ENCODE results near the gene SLC1A7.

The SLC1A7 gene

DNA sequence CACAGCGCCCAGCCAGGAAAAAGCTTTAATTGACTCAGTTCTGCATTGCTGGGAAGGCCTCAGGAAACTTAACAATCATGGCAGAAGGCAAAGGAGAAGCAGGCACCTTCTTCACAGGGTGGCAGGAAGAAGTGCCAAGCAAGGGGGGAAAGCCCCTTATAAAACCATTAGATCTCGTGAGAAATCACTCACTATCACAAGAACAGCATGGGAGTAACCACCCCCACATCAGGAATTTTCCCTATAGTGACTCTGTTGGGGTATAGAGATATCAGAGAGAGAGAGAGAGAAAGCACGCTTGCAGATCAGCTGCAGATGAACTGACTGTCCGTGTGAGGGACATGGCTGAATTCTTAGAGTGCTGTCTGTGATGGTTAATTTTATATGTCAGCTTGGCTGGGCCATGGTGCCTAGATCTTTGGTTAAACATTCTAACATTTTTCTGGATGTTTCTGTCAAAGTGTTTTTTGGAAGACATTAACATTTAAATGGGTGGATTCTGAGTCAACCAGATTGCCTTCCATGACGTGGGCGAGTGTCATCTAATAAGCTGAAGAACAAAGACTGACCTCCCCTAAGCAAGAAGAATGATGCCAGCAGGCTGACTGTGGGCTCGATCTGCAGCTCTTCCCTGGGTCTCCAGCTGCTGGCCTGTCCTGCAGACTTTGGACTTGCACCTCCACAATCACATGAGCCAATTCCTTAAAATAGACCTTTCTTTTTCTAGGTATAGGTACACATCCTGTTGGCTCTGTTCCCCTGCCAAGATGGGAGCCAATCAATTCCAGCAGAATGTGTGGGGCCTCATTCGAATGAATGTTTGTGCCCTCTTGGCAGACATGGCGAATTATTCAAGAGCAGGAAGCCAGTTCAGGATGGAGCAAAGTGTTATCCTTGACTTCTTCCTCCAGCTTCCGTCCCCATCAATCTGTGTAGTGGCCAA, 32.8 kb upstream of the SLC1A7 start:
- CTCF ChIA-PET = no interaction called here
- TF ChIP-seq CTBP1 (IDR thresholded peaks at IDR 0.05; ENCODE audit: borderline replicate concordance) = no peak
- TF ChIP-seq L3MBTL2 (conservative IDR thresholded peaks at IDR 0.05) = no peak
- TF ChIP-seq NFRKB (IDR thresholded peaks at IDR 0.05) = no peak
- TF ChIP-seq FOXA1 (IDR thresholded peaks at IDR 0.05) = no peak
- no peak for TF ChIP-seq ARNT (IDR thresholded peaks at IDR 0.05)
- TF ChIP-seq, protein P1, sequence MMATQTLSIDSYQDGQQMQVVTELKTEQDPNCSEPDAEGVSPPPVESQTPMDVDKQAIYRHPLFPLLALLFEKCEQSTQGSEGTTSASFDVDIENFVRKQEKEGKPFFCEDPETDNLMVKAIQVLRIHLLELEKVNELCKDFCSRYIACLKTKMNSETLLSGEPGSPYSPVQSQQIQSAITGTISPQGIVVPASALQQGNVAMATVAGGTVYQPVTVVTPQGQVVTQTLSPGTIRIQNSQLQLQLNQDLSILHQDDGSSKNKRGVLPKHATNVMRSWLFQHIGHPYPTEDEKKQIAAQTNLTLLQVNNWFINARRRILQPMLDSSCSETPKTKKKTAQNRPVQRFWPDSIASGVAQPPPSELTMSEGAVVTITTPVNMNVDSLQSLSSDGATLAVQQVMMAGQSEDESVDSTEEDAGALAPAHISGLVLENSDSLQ (IDR thresholded peaks at IDR 0.05) = no peak
- no peak for TF ChIP-seq TARDBP (IDR thresholded peaks at IDR 0.05)
- TF ChIP-seq ZNF384 (IDR thresholded peaks at IDR 0.05) = no peak
- TF ChIP-seq LEF1 (IDR thresholded peaks at IDR 0.05; ENCODE audit: borderline replicate concordance) = no peak
- no peak for TF ChIP-seq SP1 (IDR thresholded peaks at IDR 0.05)
- no peak for TF ChIP-seq FOXK2 (IDR thresholded peaks at IDR 0.05)
- TF ChIP-seq BHLHE40 (IDR thresholded peaks at IDR 0.05; ENCODE audit: borderline replicate concordance) = no peak
- TF ChIP-seq HDGF (IDR thresholded peaks at IDR 0.05; ENCODE audit: borderline replicate concordance) = no peak
- TF ChIP-seq FOXM1 (IDR thresholded peaks at IDR 0.05; ENCODE audit: borderline replicate concordance) = no peak
- DNase-seq (ENCODE audit: extremely low spot score) = no peak
- POLR2A ChIA-PET = no interaction called here

GRCh38 chr1:53172426-53173128, 30.1 kb upstream of the SLC1A7 start:
- no peak for DNase-seq (ENCODE audit: extremely low spot score)
- ChIA-PET CTCF (interaction anchor here (1.0 to 1.5 kb wide), 2 partner anchors 9 to 10 kb away, joined by 8 to 10 read pairs; no protein-coding TSS in a partner anchor), POLR2A (no interaction called here)
- TF ChIP-seq BHLHE40 (IDR thresholded peaks at IDR 0.05; ENCODE audit: borderline replicate concordance) (no peak), NFRKB (IDR thresholded peaks at IDR 0.05) (no peak), FOXA1 (IDR thresholded peaks at IDR 0.05) (no peak)

DNA sequence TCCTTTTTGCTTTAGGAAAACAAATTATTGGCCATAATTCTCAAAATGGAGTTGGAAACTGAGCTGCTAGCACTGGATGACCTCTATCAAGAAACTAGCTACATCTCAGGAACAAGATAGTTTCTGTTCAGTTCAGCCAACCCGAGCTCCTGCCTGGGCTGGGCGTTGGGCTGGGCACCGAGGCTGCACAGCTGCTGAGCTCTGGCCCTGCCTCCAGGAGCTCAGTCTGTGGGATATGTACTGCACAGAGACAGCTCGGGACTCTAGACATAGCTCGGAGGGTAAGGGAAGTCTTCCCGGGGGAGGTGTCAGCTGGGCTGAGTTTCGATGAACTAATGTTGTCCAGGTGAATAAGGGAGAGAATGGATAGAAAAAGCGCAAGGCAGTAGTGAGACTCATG, 24.5 kb upstream of the SLC1A7 start:
- DNase-seq (ENCODE audit: extremely low spot score) = no peak
- POLR2A ChIA-PET = interaction anchor here (1.1 kb wide), 1 partner anchor 12 kb away, joined by 3 read pairs; no protein-coding TSS in a partner anchor
- TF ChIP-seq NFRKB (IDR thresholded peaks at IDR 0.05) (no peak), L3MBTL2 (conservative IDR thresholded peaks at IDR 0.05) (no peak)
- CTCF ChIA-PET = interaction anchor here (0.9 kb wide), 2 partner anchors 13 to 19 kb away, joined by 3 to 5 read pairs; no protein-coding TSS in a partner anchor

- CTCF ChIA-PET = interaction anchor here (0.9 kb wide), 2 partner anchors 12 to 19 kb away, joined by 3 to 5 read pairs; no protein-coding TSS in a partner anchor
- POLR2A ChIA-PET = interaction anchor here (1.1 kb wide), 1 partner anchor 12 kb away, joined by 3 read pairs; no protein-coding TSS in a partner anchor
- no peak for DNase-seq (ENCODE audit: extremely low spot score)
- no peak for TF ChIP-seq ELF4 (IDR thresholded peaks at IDR 0.05)
- no peak for TF ChIP-seq ARNT (IDR thresholded peaks at IDR 0.05)
- no peak for TF ChIP-seq LEF1 (IDR thresholded peaks at IDR 0.05; ENCODE audit: borderline replicate concordance)
- TF ChIP-seq SUZ12 (IDR thresholded peaks at IDR 0.05) = no peak
- no peak for TF ChIP-seq CTBP1 (IDR thresholded peaks at IDR 0.05; ENCODE audit: borderline replicate concordance)
- no peak for TF ChIP-seq NFRKB (IDR thresholded peaks at IDR 0.05)
- no peak for TF ChIP-seq TARDBP (IDR thresholded peaks at IDR 0.05)
- TF ChIP-seq FOXA1 (IDR thresholded peaks at IDR 0.05) = no peak
- no peak for TF ChIP-seq SP1 (IDR thresholded peaks at IDR 0.05)
- no peak for TF ChIP-seq BHLHE40 (IDR thresholded peaks at IDR 0.05; ENCODE audit: borderline replicate concordance)
- TF ChIP-seq, protein P1 (IDR thresholded peaks at IDR 0.05) = no peak
- TF ChIP-seq L3MBTL2 (conservative IDR thresholded peaks at IDR 0.05) = no peak
- no peak for TF ChIP-seq FOXK2 (IDR thresholded peaks at IDR 0.05)
- no peak for TF ChIP-seq FOXM1 (IDR thresholded peaks at IDR 0.05; ENCODE audit: borderline replicate concordance)
- TF ChIP-seq ZNF384 (IDR thresholded peaks at IDR 0.05) = no peak
- no peak for TF ChIP-seq HDGF (IDR thresholded peaks at IDR 0.05; ENCODE audit: borderline replicate concordance)
Measured at GRCh38 chr1:53166366-53166765, 23.9 kb upstream of the SLC1A7 start.

GRCh38 chr1:53165408-53165961, 23.0 kb upstream of the SLC1A7 start:
- no peak for DNase-seq (ENCODE audit: extremely low spot score)
- TF ChIP-seq TARDBP (IDR thresholded peaks at IDR 0.05) = no peak
- no peak for TF ChIP-seq HDGF (IDR thresholded peaks at IDR 0.05; ENCODE audit: borderline replicate concordance)
- TF ChIP-seq FOXA1 (IDR thresholded peaks at IDR 0.05) = no peak
- no peak for TF ChIP-seq FOXM1 (IDR thresholded peaks at IDR 0.05; ENCODE audit: borderline replicate concordance)
- ChIA-PET CTCF (no interaction called here), POLR2A (no interaction called here)

DNA sequence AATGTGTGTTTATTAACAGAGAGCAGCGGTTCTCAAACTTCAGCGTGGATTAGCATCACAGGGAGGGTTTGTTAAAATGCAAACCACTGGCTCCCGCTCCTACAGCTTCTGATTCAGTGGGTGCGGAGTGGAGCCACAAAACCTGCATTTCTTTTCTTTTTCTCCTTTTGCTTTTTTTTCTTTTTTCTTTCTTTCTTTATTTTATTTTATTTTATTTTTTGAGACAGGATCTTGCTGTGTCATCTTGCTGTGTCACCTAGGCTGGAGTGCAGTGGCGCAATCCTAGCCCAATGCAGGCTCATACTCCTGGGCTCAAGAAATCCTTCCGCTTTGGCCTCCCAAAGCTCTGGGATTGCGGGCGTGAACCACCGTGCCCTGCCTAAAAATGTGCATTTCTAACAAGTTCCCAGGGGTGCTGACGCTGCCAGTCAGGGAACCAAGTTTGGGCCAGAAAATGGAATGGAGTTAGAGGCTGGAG, 20.9 kb upstream of the SLC1A7 start:
- no peak for TF ChIP-seq FOXM1 (IDR thresholded peaks at IDR 0.05; ENCODE audit: borderline replicate concordance)
- no peak for TF ChIP-seq FOXA1 (IDR thresholded peaks at IDR 0.05)
- TF ChIP-seq CTBP1 (IDR thresholded peaks at IDR 0.05; ENCODE audit: borderline replicate concordance) = no peak
- no peak for TF ChIP-seq SUZ12 (IDR thresholded peaks at IDR 0.05)
- TF ChIP-seq FOXK2 (IDR thresholded peaks at IDR 0.05) = no peak
- TF ChIP-seq TARDBP (IDR thresholded peaks at IDR 0.05) = no peak
- no peak for TF ChIP-seq SP1 (IDR thresholded peaks at IDR 0.05)
- no peak for TF ChIP-seq ELF4 (IDR thresholded peaks at IDR 0.05)
- TF ChIP-seq LEF1 (IDR thresholded peaks at IDR 0.05; ENCODE audit: borderline replicate concordance) = no peak
- TF ChIP-seq ZNF384 (IDR thresholded peaks at IDR 0.05) = no peak
- TF ChIP-seq HDGF (IDR thresholded peaks at IDR 0.05; ENCODE audit: borderline replicate concordance) = no peak
- ChIA-PET CTCF (no interaction called here), POLR2A (no interaction called here)
- DNase-seq (ENCODE audit: extremely low spot score) = no peak

All from HEK293T (cell line).